Natural killer cell (primary cell): ENCODE data around the gene EBF3. TPM values are rescaled to one million over a fixed set of nuclear protein-coding genes. Genes with fewer than 3 reads are reported as not detected.

ENCODE experiments used
- ATAC-seq, 3 donors: fragments of 150-1000 bp in 2 of 3; fragments of 200-7000 bp in 1 of 3; cut with Tn5 transposase; 1 replicate in 1 of 3; 2 replicates in 2 of 3; pipeline ENCODE4 v1.10.0; 2021; ENCODE audit warnings: mild to moderate bottlenecking in 2 of 3, moderate library complexity in 2 of 3
- DNase-seq, 2 donors: peaks; one replicate each; pipeline versions ENCODE4 v3.0.0 to v3.0.0-alpha.2; 2013 to 2021; ENCODE audit warnings: mixed read lengths in 1 of 2
- H3K27ac ChIP-seq: one replicate; pipeline ENCODE4 v1.5.1; 2013; ENCODE audit warnings: mild to moderate bottlenecking, low read length
- H3K27me3 ChIP-seq: one replicate; pipeline ENCODE4 v1.6.1; 2013; ENCODE audit warnings: low read length; ENCODE audit not compliant: control insufficient read depth, insufficient read depth
- H3K36me3 ChIP-seq: one replicate; pipeline ENCODE4 v1.6.1; 2013; ENCODE audit warnings: low read length; ENCODE audit not compliant: control insufficient read depth, insufficient read depth
- H3K4me1 ChIP-seq: one replicate; pipeline ENCODE4 v1.6.1; 2013; ENCODE audit warnings: low read length; ENCODE audit not compliant: control insufficient read depth, insufficient read depth
- H3K4me3 ChIP-seq: one replicate; pipeline ENCODE4 v1.5.1; 2013; ENCODE audit warnings: low read length
- H3K9me3 ChIP-seq: one replicate; pipeline ENCODE4 v1.6.1; 2013; ENCODE audit warnings: low read length; ENCODE audit not compliant: control insufficient read depth, insufficient read depth
- H3K27ac Mint-ChIP-seq, 2 donors: one replicate each; pipeline ENCODE4 v1.8.0; 2022; ENCODE audit warnings: mild to moderate bottlenecking in 2 of 2, mixed read lengths in 2 of 2, moderate library complexity in 1 of 2
- H3K27me3 Mint-ChIP-seq, 2 donors: one replicate each; pipeline ENCODE4 v1.8.0; 2022; ENCODE audit warnings: low read depth in 2 of 2, mixed read lengths in 2 of 2
- H3K36me3 Mint-ChIP-seq: one replicate; pipeline ENCODE4 v1.8.0; 2022; ENCODE audit warnings: mixed read lengths
- H3K4me1 Mint-ChIP-seq, 2 donors: one replicate each; pipeline ENCODE4 v1.8.0; 2022; ENCODE audit warnings: mixed read lengths in 2 of 2
- H3K4me3 Mint-ChIP-seq: one replicate; pipeline ENCODE4 v1.8.0; 2022; ENCODE audit warnings: mild to moderate bottlenecking, moderate library complexity, mixed read lengths
- H3K9me3 Mint-ChIP-seq, 2 donors: one replicate each; pipeline ENCODE4 v1.8.0; 2022; ENCODE audit warnings: mixed read lengths in 2 of 2
- WGBS: methylation state at CpG from one replicate; pipeline ENCODE4 v1.1.7; 2013; ENCODE audit warnings: missing lambda C conversion rate; ENCODE audit not compliant: insufficient coverage; 5-methylcytosine and 5-hydroxymethylcytosine counted together
- intact Hi-C: fragments of 100-400 bp; cut with micrococcal nuclease; formaldehyde crosslinking; loops from one replicate; pipeline ENCODE4 v1.14.2; 2022
- total RNA-seq, 4 donors: library from RNA; stranded (reverse); fragments of 120-200 nt in 1 of 4; gene quantifications; one replicate each; pipeline versions ENCODE4 v1.2.3 to v1.2.4, GENCODE V29; 2013 to 2022
- TF ChIP-seq, protein P1 (sequence below): fragments of 200-600 bp; IDR thresholded peaks from one replicate; pipeline ENCODE4 v1.8.0; 2022; ENCODE audit warnings: antibody characterized with exemption

Gene EBF3
- total RNA-seq, 3 donors from 2014 or later (not counting 1 experiment from before 2014, with no cell fraction given): not detected

DNA sequence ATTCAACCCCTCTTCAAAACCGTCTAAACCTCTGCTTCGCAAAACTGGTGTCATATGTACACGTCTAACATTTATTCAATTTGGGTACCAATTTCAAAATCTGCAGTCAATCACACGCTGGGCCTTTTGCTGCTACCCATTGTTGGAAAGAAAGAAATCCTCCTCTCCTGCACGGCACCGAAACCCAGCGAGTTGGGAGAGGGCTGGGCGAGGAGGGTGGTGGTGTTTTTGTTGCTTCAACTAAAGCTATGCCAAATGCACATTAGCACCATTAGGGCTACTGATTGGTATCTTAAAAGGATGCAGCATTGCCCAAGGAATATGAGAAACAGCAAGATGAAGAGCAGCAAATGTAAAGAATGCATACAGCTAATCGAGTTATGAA lies 7.8 kb downstream of the EBF3 start:
- no peaks in the 10 kb centered on the region for H3K9me3 Mint-ChIP-seq
- DNase-seq: no peak
- Histone ChIP-seq H3K27ac (no peak overlapping the region), H3K4me3 (no peak overlapping the region), H3K4me1 (peaks cover 6% of the 10 kb centered on the region), H3K27me3 (peaks cover 30% of the 10 kb centered on the region), H3K36me3 (no peaks in the 10 kb centered on the region), H3K9me3 (no peaks in the 10 kb centered on the region)
- TF ChIP-seq, protein P1, sequence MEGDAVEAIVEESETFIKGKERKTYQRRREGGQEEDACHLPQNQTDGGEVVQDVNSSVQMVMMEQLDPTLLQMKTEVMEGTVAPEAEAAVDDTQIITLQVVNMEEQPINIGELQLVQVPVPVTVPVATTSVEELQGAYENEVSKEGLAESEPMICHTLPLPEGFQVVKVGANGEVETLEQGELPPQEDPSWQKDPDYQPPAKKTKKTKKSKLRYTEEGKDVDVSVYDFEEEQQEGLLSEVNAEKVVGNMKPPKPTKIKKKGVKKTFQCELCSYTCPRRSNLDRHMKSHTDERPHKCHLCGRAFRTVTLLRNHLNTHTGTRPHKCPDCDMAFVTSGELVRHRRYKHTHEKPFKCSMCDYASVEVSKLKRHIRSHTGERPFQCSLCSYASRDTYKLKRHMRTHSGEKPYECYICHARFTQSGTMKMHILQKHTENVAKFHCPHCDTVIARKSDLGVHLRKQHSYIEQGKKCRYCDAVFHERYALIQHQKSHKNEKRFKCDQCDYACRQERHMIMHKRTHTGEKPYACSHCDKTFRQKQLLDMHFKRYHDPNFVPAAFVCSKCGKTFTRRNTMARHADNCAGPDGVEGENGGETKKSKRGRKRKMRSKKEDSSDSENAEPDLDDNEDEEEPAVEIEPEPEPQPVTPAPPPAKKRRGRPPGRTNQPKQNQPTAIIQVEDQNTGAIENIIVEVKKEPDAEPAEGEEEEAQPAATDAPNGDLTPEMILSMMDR: no peak
- H3K27ac Mint-ChIP-seq: no peak overlapping the region
- H3K27me3 Mint-ChIP-seq: peaks cover 53 to 78% of the 10 kb centered on the region in 2 donors
- H3K4me3 Mint-ChIP-seq: no peak overlapping the region
- peaks cover 7% of the 10 kb centered on the region for H3K36me3 Mint-ChIP-seq
- no peak for ATAC-seq
- intact Hi-C loops: no loop called here
- peaks cover 8 to 10% of the 10 kb centered on the region in 2 donors for H3K4me1 Mint-ChIP-seq
- WGBS: 60% methylated on average over 9 of the region's 9 CpGs

- H3K4me3 ChIP-seq: no peak overlapping the region
- intact Hi-C loops: no loop called here
- DNase-seq: no peak
- peaks cover 6% of the 10 kb centered on the region for H3K36me3 Mint-ChIP-seq
- 89% methylated on average over 5 of the region's 6 CpGs for WGBS
- no peak overlapping the region for H3K4me3 Mint-ChIP-seq
- H3K27ac ChIP-seq: no peak overlapping the region
- H3K27me3 Mint-ChIP-seq: peaks cover 47 to 78% of the 10 kb centered on the region in 2 donors
- H3K9me3 Mint-ChIP-seq: no peaks in the 10 kb centered on the region
- peaks cover 6 to 10% of the 10 kb centered on the region in 2 donors for H3K4me1 Mint-ChIP-seq
- TF ChIP-seq, protein P1: no peak
- no peak overlapping the region for H3K27ac Mint-ChIP-seq
- no peaks in the 10 kb centered on the region for H3K9me3 ChIP-seq
- peaks cover 6% of the 10 kb centered on the region for H3K4me1 ChIP-seq
- no peak for ATAC-seq
- peaks cover 25% of the 10 kb centered on the region for H3K27me3 ChIP-seq
- no peaks in the 10 kb centered on the region for H3K36me3 ChIP-seq
Measured at GRCh38 chr10:129955601-129956285, 8.3 kb downstream of the EBF3 start.

- Mint-ChIP-seq H3K4me3 (no peak overlapping the region), H3K27ac (no peak overlapping the region), H3K27me3 (peaks cover 39 to 76% of the 10 kb centered on the region in 2 donors), H3K9me3 (no peaks in the 10 kb centered on the region), H3K4me1 (peaks cover 0 to 5% of the 10 kb centered on the region in 2 donors), H3K36me3 (no peaks in the 10 kb centered on the region)
- Histone ChIP-seq H3K27ac (no peak overlapping the region), H3K9me3 (no peaks in the 10 kb centered on the region), H3K4me1 (peaks cover 6% of the 10 kb centered on the region), H3K36me3 (no peaks in the 10 kb centered on the region), H3K27me3 (peaks cover 16% of the 10 kb centered on the region), H3K4me3 (no peak overlapping the region)
- intact Hi-C loops: no loop called here
- WGBS: 81% methylated on average over 9 of the region's 11 CpGs
- ATAC-seq (no peak), DNase-seq (no peak)
- TF ChIP-seq, protein P1: no peak
Measured at GRCh38 chr10:129954492-129955315, 9.4 kb downstream of the EBF3 start.
